G401 (cell line): ENCODE results near the gene AOPEP. TPM values are rescaled to one million over a fixed set of nuclear protein-coding genes. Genes with fewer than 3 reads are reported as not detected.
"Not testable (repeated sequence)": the region's sequence is repeated elsewhere in the genome, so short reads cannot be mapped to it uniquely, and the experiment has no call there.

Source experiments
- DNase-seq: peaks from one replicate; pipeline ENCODE4 v3.0.0-alpha.2; 2015; ENCODE audit warnings: low spot score
- in situ Hi-C: cut with HindIII; loops from 2 replicates; pipeline ENCODE4 v1.10.0; 2016; ENCODE audit warnings: low sequenced_read_pairs, mixed read lengths
- total RNA-seq: library from RNA; depleted of rRNA; stranded (reverse); fragments of >200 nt; shearing (Covaris generic); gene quantifications from 2 replicates; pipeline ENCODE4 v1.2.3, GENCODE V29; 2014

Gene AOPEP
- total RNA-seq, 1 experiment from 2014 or later, result 23.8 TPM

- in situ Hi-C loops, result no loop called here
- no peak for DNase-seq
Observed at GRCh38 chr9:94931036-94931633, 204.6 kb downstream of the AOPEP start.

GRCh38 chr9:94931740-94932139 is 205.2 kb downstream of the AOPEP start:
- no peak for DNase-seq
- in situ Hi-C loops, result no loop called here

- in situ Hi-C loops, result no loop called here
Observed at GRCh38 chr9:94932652-94933510, 206.4 kb downstream of the AOPEP start.

GRCh38 chr9:94933511-94933828 is 207.0 kb downstream of the AOPEP start:
- in situ Hi-C loops, result no loop called here
- DNase-seq, result no peak

More at GRCh38 chr9:94932652-94933510, 206.4 kb downstream of the AOPEP start:
- DNase-seq, result no peak

DNA sequence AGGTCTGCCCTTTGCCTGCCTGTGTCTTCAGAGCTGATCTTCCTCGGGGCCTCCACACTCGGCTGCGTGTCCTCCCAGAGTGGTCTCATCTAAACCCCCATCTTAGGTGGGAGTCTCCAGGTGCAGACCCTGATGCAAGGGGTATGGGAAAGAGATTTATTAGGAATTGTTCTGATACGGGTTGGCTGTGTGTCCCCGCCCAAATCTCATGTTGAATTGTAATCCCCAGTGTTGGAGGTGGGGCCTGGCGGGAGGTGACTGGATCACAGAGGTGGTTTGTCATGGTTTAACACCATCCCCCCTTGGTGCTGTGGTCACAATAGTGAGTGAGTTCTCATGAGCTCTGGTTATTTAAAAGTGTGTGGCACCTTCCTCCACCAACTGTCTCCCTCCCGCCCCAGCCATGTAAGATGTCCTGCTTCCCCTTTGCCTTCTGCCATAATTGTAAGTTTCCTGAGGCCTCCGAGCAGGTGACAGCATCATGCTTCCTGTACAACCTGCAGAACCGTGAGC is 208.4 kb downstream of the AOPEP start:
- in situ Hi-C loops, result no loop called here
- DNase-seq, result no peak

- no peak for DNase-seq
- in situ Hi-C loops, result no loop called here
Observed at GRCh38 chr9:94935396-94935795, 208.9 kb downstream of the AOPEP start.

GRCh38 chr9:94936419-94936818 is 209.9 kb downstream of the AOPEP start:
- DNase-seq, result no peak
- in situ Hi-C loops, result no loop called here

DNA sequence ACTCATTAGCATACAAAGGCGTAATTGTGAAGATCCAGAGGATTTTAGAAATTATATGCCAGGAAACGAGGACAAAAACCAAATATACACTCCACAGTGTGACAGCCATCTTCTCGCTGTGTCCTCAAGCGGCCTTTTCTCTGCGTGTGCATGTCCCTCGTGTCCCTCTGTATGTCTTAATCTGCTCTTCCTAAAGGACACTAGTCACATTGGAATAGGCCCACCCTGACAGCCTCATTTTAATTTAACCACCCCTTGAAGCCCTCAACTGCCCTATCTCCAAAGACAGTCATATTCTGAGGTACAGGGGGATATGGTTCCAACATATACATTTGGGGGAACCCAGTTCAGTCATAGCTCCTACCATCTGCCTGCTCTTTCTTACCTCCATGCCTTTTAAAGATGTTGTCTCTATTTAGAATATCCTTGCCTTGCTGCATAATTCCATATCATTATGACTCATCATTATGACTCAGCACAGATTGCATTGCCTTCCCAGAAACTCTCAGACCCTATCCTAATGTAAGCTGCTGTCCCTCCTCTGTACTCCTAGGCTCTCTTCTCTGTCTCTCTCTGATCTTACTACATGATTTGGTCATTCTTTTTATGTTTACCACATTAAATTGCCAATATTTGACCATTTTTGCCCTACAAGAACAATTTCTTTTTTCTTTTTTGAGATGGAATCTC is 210.9 kb downstream of the AOPEP start:
- no peak for DNase-seq
- in situ Hi-C loops, result no loop called here

DNA sequence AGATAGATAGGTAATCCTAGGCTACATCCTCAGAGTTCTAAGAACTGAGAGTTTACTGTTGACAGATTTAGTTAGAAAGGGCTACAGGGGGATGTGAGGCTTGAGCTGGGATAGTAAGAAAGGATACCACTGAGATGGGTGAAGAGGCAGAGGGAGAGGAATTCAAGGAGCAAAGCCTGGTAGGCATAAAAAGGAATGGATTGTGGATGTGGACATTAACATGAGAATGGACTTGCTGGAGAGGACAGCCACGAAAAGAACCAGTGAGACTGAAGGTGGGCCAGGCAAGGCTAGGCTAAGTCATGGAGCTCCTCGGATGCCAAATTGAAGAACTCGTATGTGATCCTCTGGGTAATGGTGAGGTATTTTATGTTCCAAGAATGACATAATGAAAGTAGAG is 211.9 kb downstream of the AOPEP start:
- in situ Hi-C loops, result no loop called here

DNA sequence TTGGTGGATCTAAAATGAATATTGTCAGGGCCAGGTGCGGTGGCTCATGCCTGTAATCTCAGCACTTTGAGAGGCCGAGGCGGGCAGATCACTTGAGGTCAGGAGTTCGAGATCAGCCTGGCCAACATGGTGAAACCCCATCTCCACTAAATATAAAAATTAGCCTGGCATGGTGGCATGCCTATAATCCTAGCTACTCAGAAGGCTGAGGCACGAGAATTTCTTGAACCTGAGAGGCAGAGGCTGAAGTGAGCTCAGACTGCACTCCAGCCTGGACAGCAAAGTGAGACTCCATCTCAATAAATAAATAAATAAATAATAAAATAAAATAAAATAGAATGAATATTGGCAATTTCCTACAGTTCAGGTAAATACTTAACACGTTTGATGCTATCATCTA is 213.8 kb downstream of the AOPEP start:
- in situ Hi-C loops, DNase-seq: not testable (repeated sequence)

More for the DNA sequence above, 211.9 kb downstream of the AOPEP start:
- DNase-seq, result no peak

GRCh38 chr9:94941211-94941875 is 214.8 kb downstream of the AOPEP start:
- in situ Hi-C loops, result no loop called here
- DNase-seq, result no peak

- DNase-seq, result no peak
- in situ Hi-C loops, result no loop called here
Observed at GRCh38 chr9:94944626-94945025, 218.1 kb downstream of the AOPEP start.

- peak; percentile 77 for DNase-seq
- in situ Hi-C loops, result no loop called here
Observed at GRCh38 chr9:94945197-94946144, 219.0 kb downstream of the AOPEP start.

GRCh38 chr9:94946256-94946655 is 219.8 kb downstream of the AOPEP start:
- in situ Hi-C loops, result no loop called here
- peak; percentile 89 for DNase-seq

GRCh38 chr9:94948567-94949235 is 222.2 kb downstream of the AOPEP start:
- peak; percentile 33 for DNase-seq
- in situ Hi-C loops, result no loop called here

DNA sequence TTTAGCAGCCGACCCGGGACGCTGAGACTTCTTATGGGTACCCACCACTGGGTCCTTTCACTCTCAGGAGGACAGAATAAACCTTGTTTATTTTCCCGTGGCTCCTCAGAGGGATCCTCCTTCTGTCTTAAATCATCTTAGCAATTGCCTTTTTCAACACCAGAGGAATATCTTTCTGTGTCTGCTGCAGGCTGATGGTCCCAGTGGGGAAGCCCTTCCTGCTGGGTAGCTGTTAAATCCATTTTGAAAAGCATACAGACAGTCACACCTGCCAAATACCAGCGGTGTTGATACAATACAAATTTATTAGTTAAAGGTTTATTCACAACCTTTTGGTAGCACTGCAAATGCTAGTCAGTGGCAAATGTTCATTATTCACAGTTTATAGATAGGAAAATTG is 222.9 kb downstream of the AOPEP start:
- peak; percentile 33 for DNase-seq
- in situ Hi-C loops, result no loop called here

- in situ Hi-C loops, result no loop called here
- no peak for DNase-seq
Observed at GRCh38 chr9:94950040-94950578, 223.6 kb downstream of the AOPEP start.
